HG03095 (cell line): ENCODE data around the gene GAB1.

Source experiments
- ATAC-seq: cut with Tn5 transposase; IDR thresholded peaks from one replicate; pipeline ENCODE4 v1.9.1; 2021; ENCODE audit warnings: moderate library complexity; ENCODE audit not compliant: unreplicated experiment

GAB1 gene

GRCh38 chr4:143336781-143337599 is at the start of gene GAB1:
Gene GAB1 (plus strand): TSS chr4:143336876. CDS start chr4:143337189, 313 bp downstream.
- ATAC-seq: peak; percentile 82

- no peak for ATAC-seq
Measured at GRCh38 chr4:143287572-143287923, 49.1 kb upstream of the GAB1 start.

GRCh38 chr4:143288171-143288570 is 48.5 kb upstream of the GAB1 start:
- no peak for ATAC-seq

GRCh38 chr4:143289370-143289769 is 47.3 kb upstream of the GAB1 start:
- ATAC-seq: no peak

- no peak for ATAC-seq
Measured at GRCh38 chr4:143291314-143291713, 45.4 kb upstream of the GAB1 start.

GRCh38 chr4:143292858-143293257 is 43.8 kb upstream of the GAB1 start:
- ATAC-seq: no peak

GRCh38 chr4:143294310-143294709 is 42.4 kb upstream of the GAB1 start:
- ATAC-seq: no peak

GRCh38 chr4:143294710-143295275 is 41.9 kb upstream of the GAB1 start:
- ATAC-seq: no peak

GRCh38 chr4:143296397-143297067 is 40.1 kb upstream of the GAB1 start:
- no peak for ATAC-seq

- no peak for ATAC-seq
Measured at GRCh38 chr4:143300860-143301259, 35.8 kb upstream of the GAB1 start.

GRCh38 chr4:143302536-143302935 is 34.1 kb upstream of the GAB1 start:
- no peak for ATAC-seq

GRCh38 chr4:143306788-143307187 is 29.9 kb upstream of the GAB1 start:
- no peak for ATAC-seq

GRCh38 chr4:143307531-143307930 is 29.1 kb upstream of the GAB1 start:
- ATAC-seq: no peak

- no peak for ATAC-seq
Measured at GRCh38 chr4:143308377-143308776, 28.3 kb upstream of the GAB1 start.

GRCh38 chr4:143311924-143312323 is 24.8 kb upstream of the GAB1 start:
- ATAC-seq: no peak

GRCh38 chr4:143313521-143313920 is 23.2 kb upstream of the GAB1 start:
- ATAC-seq: no peak

GRCh38 chr4:143313996-143314395 is 22.7 kb upstream of the GAB1 start:
- no peak for ATAC-seq

- ATAC-seq: no peak
Measured at GRCh38 chr4:143320113-143320512, 16.6 kb upstream of the GAB1 start.

- ATAC-seq: no peak
Measured at GRCh38 chr4:143326735-143327134, 9.9 kb upstream of the GAB1 start.

GRCh38 chr4:143329985-143330384 is 6.7 kb upstream of the GAB1 start:
- no peak for ATAC-seq

GRCh38 chr4:143335979-143336780 is 496 bp upstream of the GAB1 start:
- peak; percentile 46 for ATAC-seq
